Stimulated activated CD4-positive, alpha-beta T cell treated with anti-CD3 and anti-CD28 coated beads, TNF-alpha, amount 100 ng/mL, for 1 hour (primary cell): ENCODE results near the gene AIRE.
"Not testable (repeated sequence)": the region's sequence is repeated elsewhere in the genome, so short reads cannot be mapped to it uniquely, and the experiment has no call there.

Source experiments
- DNase-seq, 3 donors: peaks; one replicate each; pipeline ENCODE4 v3.0.0-alpha.2; 2020; ENCODE audit warnings: low read depth in 3 of 3, low spot score in 1 of 3

AIRE gene

GRCh38 chr21:44285138-44285992 is at the start of gene AIRE:
AIRE (plus strand) TSS chr21:44285876; CDS start chr21:44286007, 131 bp downstream.
- DNase-seq, result no peak

- DNase-seq, result not testable (repeated sequence)
Observed at GRCh38 chr21:44240353-44240752, 45.3 kb upstream of the AIRE start.

GRCh38 chr21:44240842-44241241 is 44.8 kb upstream of the AIRE start, which contains the start of gene ICOSLG:
ICOSLG (minus strand) TSS chr21:44240943; CDS start chr21:44240817, 126 bp downstream.
- not testable (repeated sequence) for DNase-seq

- not testable (repeated sequence) for DNase-seq
Observed at GRCh38 chr21:44241281-44241680, 44.4 kb upstream of the AIRE start.

- not testable (repeated sequence) for DNase-seq
Observed at GRCh38 chr21:44243980-44244379, 41.7 kb upstream of the AIRE start.

GRCh38 chr21:44247904-44248303 is 37.8 kb upstream of the AIRE start:
- not testable (repeated sequence) for DNase-seq

GRCh38 chr21:44249204-44250037 is 36.3 kb upstream of the AIRE start:
- DNase-seq, result not testable (repeated sequence)

- DNase-seq, result no peak
Observed at GRCh38 chr21:44253832-44254710, 31.6 kb upstream of the AIRE start.

GRCh38 chr21:44255511-44255981 is 30.1 kb upstream of the AIRE start:
- DNase-seq, result no peak

GRCh38 chr21:44258056-44258725 is 27.5 kb upstream of the AIRE start:
- DNase-seq, result no peak

- no peak for DNase-seq
Observed at GRCh38 chr21:44259082-44259705, 26.5 kb upstream of the AIRE start.

GRCh38 chr21:44260066-44260465 is 25.6 kb upstream of the AIRE start:
- DNase-seq, result no peak

GRCh38 chr21:44260791-44261631 is 24.7 kb upstream of the AIRE start:
- DNase-seq, result no peak

- DNase-seq, result no peak
Observed at GRCh38 chr21:44261675-44262295, 23.9 kb upstream of the AIRE start, which contains the start of gene DNMT3L. DNMT3L (minus strand) TSS chr21:44261897; CDS start chr21:44261259, 638 bp downstream.

- no peak for DNase-seq
Observed at GRCh38 chr21:44262338-44263056, 23.2 kb upstream of the AIRE start.

- no peak for DNase-seq
Observed at GRCh38 chr21:44263221-44263760, 22.4 kb upstream of the AIRE start.

- DNase-seq, result no peak
Observed at GRCh38 chr21:44263768-44264167, 21.9 kb upstream of the AIRE start.
